OCI-LY1 (cell line): ENCODE results near the gene OR2T29.
"Not testable (repeated sequence)": the region's sequence is repeated elsewhere in the genome, so short reads cannot be mapped to it uniquely, and the experiment has no call there.

Source experiments
- H2AFZ ChIP-seq: fragments of 200-600 bp; sonication (generic), shearing (Covaris generic); 2 replicates; pipeline ENCODE4 v1.6.0; 2014; ENCODE audit warnings: antibody characterized with exemption, mild to moderate bottlenecking, low read length
- H3F3A ChIP-seq: fragments of 200-600 bp; sonication (generic), shearing (Covaris generic); 2 replicates; pipeline ENCODE4 v1.6.0; 2014; ENCODE audit warnings: mild to moderate bottlenecking, antibody characterized with exemption, low read length, moderate library complexity; ENCODE audit not compliant: insufficient read depth
- H3K27ac ChIP-seq: fragments of 200-600 bp; sonication (generic); 2 replicates; pipeline ENCODE4 v1.5.1; 2014; ENCODE audit warnings: low read length, mixed run types, mild to moderate bottlenecking, low read depth; ENCODE audit not compliant: poor library complexity, severe bottlenecking
- H3K27me3 ChIP-seq: fragments of 200-600 bp; sonication (generic); 2 replicates; pipeline ENCODE4 v1.6.0; 2014; ENCODE audit warnings: antibody characterized with exemption, mild to moderate bottlenecking, low read length, moderate library complexity; ENCODE audit not compliant: insufficient read depth
- H3K36me3 ChIP-seq: fragments of 200-600 bp; sonication (generic); 2 replicates; pipeline ENCODE4 v1.6.1; 2014; ENCODE audit warnings: mild to moderate bottlenecking, antibody characterized with exemption, low read length, moderate library complexity, mixed read lengths; ENCODE audit not compliant: insufficient read depth
- H3K4me1 ChIP-seq: fragments of 200-600 bp; sonication (generic); 2 replicates; pipeline ENCODE4 v1.5.1; 2014; ENCODE audit warnings: mild to moderate bottlenecking, low read length, moderate library complexity; ENCODE audit not compliant: insufficient read depth, severe bottlenecking
- H3K4me2 ChIP-seq: fragments of 200-600 bp; sonication (generic), shearing (Covaris generic); 2 replicates; pipeline ENCODE4 v1.6.1; 2014; ENCODE audit warnings: low read length
- H3K4me3 ChIP-seq: fragments of 200-600 bp; sonication (generic); 2 replicates; pipeline ENCODE4 v1.5.1; 2014; ENCODE audit warnings: low read length, low read depth, mild to moderate bottlenecking, mixed read lengths; ENCODE audit not compliant: poor library complexity, severe bottlenecking
- H3K79me2 ChIP-seq: fragments of 200-600 bp; shearing (Covaris generic); 2 replicates; pipeline ENCODE4 v1.6.1; 2016; ENCODE audit warnings: mixed run types, low read length, mixed read lengths; ENCODE audit not compliant: insufficient read depth
- H3K9ac ChIP-seq: fragments of 200-600 bp; sonication (generic), shearing (Covaris generic); 2 replicates; pipeline ENCODE4 v1.6.1; 2014; ENCODE audit warnings: mild to moderate bottlenecking, low read length, mixed read lengths
- H3K9me2 ChIP-seq: fragments of 200-600 bp; sonication (generic), shearing (Covaris generic); 2 replicates; pipeline ENCODE4 v1.6.1; 2014; ENCODE audit warnings: low read depth, mild to moderate bottlenecking, low read length, mixed read lengths
- H3K9me3 ChIP-seq: fragments of 200-600 bp; shearing (Covaris generic); 2 replicates; pipeline ENCODE4 v1.6.1; 2014; ENCODE audit warnings: low read length, mixed read lengths
- H4K20me1 ChIP-seq: fragments of 200-600 bp; sonication (generic), shearing (Covaris generic); 2 replicates; pipeline ENCODE4 v1.6.0; 2016; ENCODE audit warnings: mild to moderate bottlenecking, low read length; ENCODE audit not compliant: insufficient read depth

The OR2T29 gene

GRCh38 chr1:248569049-248569448, 6.5 kb upstream of the OR2T29 start:
- H3K4me3 ChIP-seq, H2AFZ ChIP-seq, H3F3A ChIP-seq, H3K4me1 ChIP-seq, H3K27ac ChIP-seq, H3K79me2 ChIP-seq, H3K9ac ChIP-seq, H3K27me3 ChIP-seq, H3K36me3 ChIP-seq, H3K4me2 ChIP-seq, H3K9me2 ChIP-seq, H4K20me1 ChIP-seq, H3K9me3 ChIP-seq: not testable (repeated sequence)

DNA sequence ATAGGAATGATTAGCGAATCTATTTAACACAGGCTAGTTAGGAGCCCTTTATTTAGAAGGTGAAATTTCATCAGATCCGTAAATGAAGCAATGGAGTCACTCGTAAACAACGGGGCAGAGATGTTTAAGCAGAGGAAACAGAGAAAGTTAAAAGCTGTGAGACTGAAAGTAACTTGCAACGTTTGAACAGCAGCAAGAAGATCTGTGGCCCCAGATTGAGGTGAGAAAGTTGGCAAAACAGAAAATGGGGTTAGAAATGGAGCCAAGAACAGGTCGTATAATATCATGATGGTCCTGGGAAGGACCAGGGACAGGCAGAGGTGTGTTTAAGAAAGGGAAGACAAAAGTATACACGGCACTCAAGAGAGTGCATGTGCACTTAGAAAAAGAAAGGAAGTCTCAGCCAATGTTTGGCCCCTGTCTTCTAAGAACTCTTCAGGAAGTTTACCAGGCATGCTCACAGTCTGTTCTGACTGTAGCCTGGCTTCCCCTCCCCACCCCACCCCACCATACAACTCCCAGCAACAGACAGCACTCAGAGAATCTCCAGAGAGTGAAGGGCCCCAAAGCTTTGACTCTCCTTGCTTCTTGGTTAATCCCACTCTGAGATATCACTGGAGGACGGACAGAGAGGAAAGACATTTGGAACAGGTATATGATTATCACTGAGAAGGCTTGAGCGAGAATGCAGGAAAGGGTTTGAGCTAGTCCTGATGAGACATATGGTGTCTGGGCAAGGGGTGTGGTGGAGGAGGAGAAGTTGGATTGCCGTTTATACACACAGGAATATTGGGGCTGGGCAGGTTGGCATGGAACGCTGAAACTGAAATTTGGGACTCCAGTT, 3.2 kb upstream of the OR2T29 start:
- not testable (repeated sequence) for H3F3A ChIP-seq, H3K9ac ChIP-seq, H2AFZ ChIP-seq, H4K20me1 ChIP-seq, H3K4me1 ChIP-seq, H3K36me3 ChIP-seq, H3K27me3 ChIP-seq, H3K4me2 ChIP-seq, H3K79me2 ChIP-seq, H3K9me2 ChIP-seq, H3K27ac ChIP-seq, H3K9me3 ChIP-seq, H3K4me3 ChIP-seq

GRCh38 chr1:248551027-248551426, 11.5 kb downstream of the OR2T29 start:
- H3K4me3 ChIP-seq, H3K9me2 ChIP-seq, H3F3A ChIP-seq, H3K27ac ChIP-seq, H3K36me3 ChIP-seq, H3K4me1 ChIP-seq, H4K20me1 ChIP-seq, H2AFZ ChIP-seq, H3K9me3 ChIP-seq, H3K79me2 ChIP-seq, H3K4me2 ChIP-seq, H3K9ac ChIP-seq, H3K27me3 ChIP-seq: not testable (repeated sequence)

GRCh38 chr1:248547383-248547782, 15.2 kb downstream of the OR2T29 start:
- not testable (repeated sequence) for H3K4me2 ChIP-seq, H3K4me3 ChIP-seq, H3K79me2 ChIP-seq, H3K27ac ChIP-seq, H3K4me1 ChIP-seq, H2AFZ ChIP-seq, H3K9me3 ChIP-seq, H3F3A ChIP-seq, H4K20me1 ChIP-seq, H3K27me3 ChIP-seq, H3K9ac ChIP-seq, H3K9me2 ChIP-seq, H3K36me3 ChIP-seq

DNA sequence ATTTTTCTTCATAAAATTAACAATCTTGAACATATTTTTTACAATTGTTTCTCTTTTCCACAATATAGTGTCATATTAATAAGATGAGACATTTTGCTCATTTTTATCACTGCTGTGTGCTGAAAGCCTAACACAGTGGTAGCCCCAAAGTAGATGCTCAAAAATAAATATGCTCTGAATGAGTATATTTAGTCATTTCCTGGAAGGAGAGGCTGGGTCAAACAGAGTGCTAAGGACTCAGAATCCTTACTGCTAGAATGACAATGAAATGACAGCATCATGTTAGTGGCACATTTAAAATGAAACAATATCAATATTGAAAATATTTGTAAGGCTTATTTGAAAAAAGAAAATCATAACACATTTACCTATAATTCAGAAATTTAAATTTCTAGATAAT, 25.1 kb downstream of the OR2T29 start:
- H3K4me1 ChIP-seq, H3K27ac ChIP-seq, H4K20me1 ChIP-seq, H3K4me2 ChIP-seq, H3K4me3 ChIP-seq, H3K9ac ChIP-seq, H3K79me2 ChIP-seq, H3K27me3 ChIP-seq, H3K9me2 ChIP-seq, H2AFZ ChIP-seq, H3K36me3 ChIP-seq, H3K9me3 ChIP-seq, H3F3A ChIP-seq: not testable (repeated sequence)
